Lung (tissue), 12 donors: ENCODE measurements around the gene BCL7A. TPM values are rescaled to one million over a fixed set of nuclear protein-coding genes. Genes with fewer than 3 reads are reported as not detected.
"Not testable (repeated sequence)": the region's sequence is repeated elsewhere in the genome, so short reads cannot be mapped to it uniquely, and the experiment has no call there.

Experiments
- ATAC-seq: fragments of 200-7000 bp; cut with Tn5 transposase; one replicate; pipeline ENCODE4 v1.9.1; 2020; ENCODE audit warnings: moderate number of reproducible peaks; ENCODE audit not compliant: insufficient read depth, low FRiP score
- DNase-seq, 3 donors: peaks; one replicate each; pipeline ENCODE4 v3.0.0-alpha.2; 2013 to 2017
- H3K27ac ChIP-seq, 2 donors: one replicate each; pipeline ENCODE4 v1.5.1; 2013; ENCODE audit warnings: mild to moderate bottlenecking in 2 of 2, moderate library complexity in 2 of 2, control low read depth in 1 of 2, inconsistent platforms in 1 of 2, low read depth in 1 of 2, low read length in 1 of 2
- H3K27me3 ChIP-seq, 3 donors: one replicate each; pipeline ENCODE4 v1.5.1; 2013; ENCODE audit warnings: low read length in 2 of 3; ENCODE audit not compliant: control insufficient read depth in 3 of 3, insufficient read depth in 3 of 3
- H3K36me3 ChIP-seq, 4 donors: one replicate each; pipeline ENCODE4 v1.5.1; 2013; ENCODE audit warnings: low read length in 4 of 4, mild to moderate bottlenecking in 1 of 4, moderate library complexity in 1 of 4; ENCODE audit not compliant: control insufficient read depth in 4 of 4, insufficient read depth in 4 of 4
- H3K4me1 ChIP-seq, 5 donors: one replicate each; pipeline ENCODE4 v1.5.1; 2013; ENCODE audit warnings: low read length in 5 of 5, mild to moderate bottlenecking in 2 of 5, moderate library complexity in 1 of 5; ENCODE audit not compliant: control insufficient read depth in 5 of 5, insufficient read depth in 5 of 5
- H3K4me3 ChIP-seq: one replicate; pipeline ENCODE4 v1.5.1; 2013; ENCODE audit warnings: mild to moderate bottlenecking, control low read depth, moderate library complexity
- H3K9ac ChIP-seq, 2 donors: one replicate each; pipeline ENCODE4 v1.5.1; 2013; ENCODE audit warnings: low read length in 2 of 2, control low read depth in 1 of 2; ENCODE audit not compliant: insufficient read depth in 1 of 2
- H3K9me3 ChIP-seq, 4 donors: one replicate each; pipeline ENCODE4 v1.5.1; 2013; ENCODE audit warnings: low read length in 3 of 4, mild to moderate bottlenecking in 1 of 4, moderate library complexity in 1 of 4; ENCODE audit not compliant: control insufficient read depth in 4 of 4, insufficient read depth in 3 of 4
- CTCF ChIP-seq: IDR thresholded peaks from 2 replicates; pipeline ENCODE4 v1.5.1; 2012; ENCODE audit warnings: mild to moderate bottlenecking; ENCODE audit errors: control extremely low read depth, extremely low read depth
- WGBS, 2 donors: extraction: QIAGEN DNeasy Blood & Tissue Kit; methylation state at CpG; one replicate each; pipeline ENCODE4 v1.1.7; 2013; 5-methylcytosine and 5-hydroxymethylcytosine counted together
- polyA plus RNA-seq, 2 donors: library from polyadenylated mRNA; stranded (reverse); fragments of 200-250 nt; gene quantifications; one replicate each; pipeline ENCODE4 v1.2.1, GENCODE V29; 2013
- total RNA-seq, 2 donors: library from RNA; depleted of rRNA in 1 of 2; stranded (reverse); fragments of >200 nt in 1 of 2; gene quantifications; one replicate each; pipeline ENCODE4 v1.2.1, GENCODE V29; 2014 to 2021
- donor health status: control.
- donor health status: control.
- donor health status: Bipolar disorder and iron deficiency.
- donor health status: healthy.
- donor health status: DM: yes; HTN: yes; CAD: no.

The BCL7A gene
- total and polyA plus RNA-seq, 4 donors, result 3.4 to 21.2 (median 8.8) TPM

- Histone ChIP-seq H3K9ac (no peak overlapping the region), H3K27me3 (no peaks in the 10 kb centered on the region), H3K9me3 (no peaks in the 10 kb centered on the region), H3K36me3 (peaks cover 4 to 7% (median 5%) of the 10 kb centered on the region in 4 donors), H3K4me3 (no peak overlapping the region), H3K4me1 (no peaks in the 10 kb centered on the region), H3K27ac (no peak overlapping the region)
- 95% methylated on average over 6 of the region's 6 CpGs for WGBS, 2 donors
- DNase-seq (no peak), ATAC-seq (no peak)
- no peak for TF ChIP-seq CTCF
Measured at GRCh38 chr12:122036153-122036552, 14.5 kb downstream of the BCL7A start.

- H3K27me3 ChIP-seq, result no peaks in the 10 kb centered on the region
- TF ChIP-seq CTCF, result no peak
- no peaks in the 10 kb centered on the region for H3K4me1 ChIP-seq
- peaks cover 6 to 18% (median 10%) of the 10 kb centered on the region in 4 donors for H3K36me3 ChIP-seq
- no peak overlapping the region for H3K4me3 ChIP-seq
- H3K9me3 ChIP-seq, result no peaks in the 10 kb centered on the region
- no peak overlapping the region for H3K27ac ChIP-seq
- 73 to 82% methylated on average over 21 of the region's 21 CpGs for WGBS, 2 donors
- DNase-seq, result peak; percentile 30 to 68 (median 34)
- no peak overlapping the region for H3K9ac ChIP-seq
- ATAC-seq, result peak; percentile 34
Measured at GRCh38 chr12:122040579-122041386, 19.1 kb downstream of the BCL7A start.

- not testable (repeated sequence) for H3K27me3 ChIP-seq, H3K9ac ChIP-seq, ATAC-seq, DNase-seq, H3K9me3 ChIP-seq, H3K27ac ChIP-seq, H3K4me1 ChIP-seq, H3K4me3 ChIP-seq
- peaks cover 6 to 22% (median 11%) of the 10 kb centered on the region in 4 donors for H3K36me3 ChIP-seq
- WGBS, 2 donors, result 92 to 98% methylated on average over 3 of the region's 3 CpGs
Measured at GRCh38 chr12:122041458-122041857, 19.8 kb downstream of the BCL7A start.

GRCh38 chr12:122042910-122043309, 21.2 kb downstream of the BCL7A start:
- Histone ChIP-seq H3K9me3 (no peaks in the 10 kb centered on the region), H3K4me1 (no peaks in the 10 kb centered on the region), H3K27ac (no peak overlapping the region), H3K27me3 (no peaks in the 10 kb centered on the region), H3K36me3 (peaks cover 6 to 15% (median 9%) of the 10 kb centered on the region in 4 donors), H3K9ac (no peak overlapping the region), H3K4me3 (no peak overlapping the region)
- 90 to 93% methylated on average over 11 of the region's 11 CpGs for WGBS, 2 donors
- no peak for TF ChIP-seq CTCF
- DNase-seq, result no peak
- ATAC-seq, result no peak
